HG02798 (cell line): ENCODE data around the gene NR2F1-AS1.

Source experiments
- ATAC-seq: cut with Tn5 transposase; IDR thresholded peaks from one replicate; pipeline ENCODE4 v1.9.1; 2021; ENCODE audit warnings: mild to moderate bottlenecking; ENCODE audit not compliant: unreplicated experiment, poor library complexity

The NR2F1-AS1 gene

DNA sequence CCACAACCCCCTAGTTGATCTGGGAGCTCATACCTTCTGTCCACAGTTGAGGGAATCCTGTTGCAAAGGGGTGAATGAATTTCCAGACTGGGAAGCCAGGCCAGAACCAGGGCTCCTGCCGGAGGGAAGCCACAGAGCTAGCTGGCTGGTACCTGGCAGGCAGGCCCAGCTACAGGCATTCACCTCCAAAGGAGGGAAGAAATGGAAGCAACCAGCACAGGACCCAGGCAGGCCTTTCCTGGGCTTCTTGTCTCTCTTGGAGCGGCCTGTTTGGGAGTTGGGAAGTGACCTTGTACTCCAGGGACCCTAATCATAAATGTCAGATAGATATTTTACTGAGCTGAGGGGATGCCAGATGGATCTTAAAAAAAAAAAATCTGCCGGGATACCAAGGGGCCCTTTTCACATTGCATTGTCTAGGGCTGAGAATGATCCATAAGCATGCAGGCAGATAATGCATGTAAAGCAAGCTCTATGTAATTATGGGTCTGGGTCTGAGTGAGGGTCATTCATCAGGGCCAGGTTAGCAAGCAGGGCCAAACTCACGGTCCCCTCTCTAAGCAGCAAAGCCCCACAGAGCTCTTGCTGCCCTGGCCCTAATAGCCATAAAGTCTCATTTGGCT lies 10.4 kb upstream of the NR2F1-AS1 start:
- ATAC-seq: no peak

- no peak for ATAC-seq
These were observed 9.5 kb upstream of the NR2F1-AS1 start for GRCh38 chr5:93590493-93590892.

DNA sequence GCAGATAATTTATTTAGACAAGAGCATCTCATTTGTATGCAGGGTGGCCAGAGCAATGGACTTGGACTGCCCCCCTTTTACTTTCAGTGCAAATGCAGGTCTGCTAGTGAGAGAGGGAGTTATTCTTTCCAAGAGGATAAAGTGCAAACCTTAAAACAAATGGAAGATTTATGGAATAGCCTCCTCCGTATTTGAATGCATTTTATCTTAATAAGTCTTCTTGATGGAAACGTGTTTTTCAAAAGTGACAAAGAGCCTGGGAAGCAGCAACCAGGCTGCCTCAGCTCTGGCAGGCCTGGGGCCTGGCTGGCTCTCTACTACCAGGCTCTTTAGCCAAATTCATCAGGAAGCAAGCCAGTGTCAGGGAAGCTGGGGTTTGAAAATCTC lies 8.8 kb upstream of the NR2F1-AS1 start:
- no peak for ATAC-seq

GRCh38 chr5:93589152-93589828 lies 8.3 kb upstream of the NR2F1-AS1 start:
- ATAC-seq: no peak

GRCh38 chr5:93588352-93589151 lies 7.5 kb upstream of the NR2F1-AS1 start:
- ATAC-seq: no peak

GRCh38 chr5:93587597-93588351 lies 6.8 kb upstream of the NR2F1-AS1 start:
- no peak for ATAC-seq

GRCh38 chr5:93586736-93587596 lies 5.9 kb upstream of the NR2F1-AS1 start:
- ATAC-seq: no peak

- no peak for ATAC-seq
These were observed 4.9 kb upstream of the NR2F1-AS1 start for GRCh38 chr5:93585767-93586385.

DNA sequence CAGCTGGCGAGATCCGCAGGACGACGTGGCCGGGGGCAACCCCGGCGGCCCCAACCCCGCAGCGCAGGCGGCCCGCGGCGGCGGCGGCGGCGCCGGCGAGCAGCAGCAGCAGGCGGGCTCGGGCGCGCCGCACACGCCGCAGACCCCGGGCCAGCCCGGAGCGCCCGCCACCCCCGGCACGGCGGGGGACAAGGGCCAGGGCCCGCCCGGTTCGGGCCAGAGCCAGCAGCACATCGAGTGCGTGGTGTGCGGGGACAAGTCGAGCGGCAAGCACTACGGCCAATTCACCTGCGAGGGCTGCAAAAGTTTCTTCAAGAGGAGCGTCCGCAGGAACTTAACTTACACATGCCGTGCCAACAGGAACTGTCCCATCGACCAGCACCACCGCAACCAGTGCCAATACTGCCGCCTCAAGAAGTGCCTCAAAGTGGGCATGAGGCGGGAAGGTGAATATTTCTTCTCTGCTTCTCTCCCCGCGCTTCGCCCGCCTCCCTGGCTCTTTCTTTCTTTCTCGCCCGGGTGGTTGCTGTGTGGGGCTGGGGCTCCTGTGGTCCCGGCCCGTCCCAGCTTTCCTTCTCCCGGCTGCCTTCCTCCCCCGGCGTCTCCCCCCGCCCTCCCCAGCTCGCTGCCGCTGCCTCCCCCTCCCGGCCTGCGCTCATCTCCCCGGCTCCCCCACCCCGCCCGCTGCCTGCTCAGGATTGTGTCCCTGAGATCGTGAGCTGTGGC lies 4.2 kb upstream of the NR2F1-AS1 start:
- no peak for ATAC-seq

DNA sequence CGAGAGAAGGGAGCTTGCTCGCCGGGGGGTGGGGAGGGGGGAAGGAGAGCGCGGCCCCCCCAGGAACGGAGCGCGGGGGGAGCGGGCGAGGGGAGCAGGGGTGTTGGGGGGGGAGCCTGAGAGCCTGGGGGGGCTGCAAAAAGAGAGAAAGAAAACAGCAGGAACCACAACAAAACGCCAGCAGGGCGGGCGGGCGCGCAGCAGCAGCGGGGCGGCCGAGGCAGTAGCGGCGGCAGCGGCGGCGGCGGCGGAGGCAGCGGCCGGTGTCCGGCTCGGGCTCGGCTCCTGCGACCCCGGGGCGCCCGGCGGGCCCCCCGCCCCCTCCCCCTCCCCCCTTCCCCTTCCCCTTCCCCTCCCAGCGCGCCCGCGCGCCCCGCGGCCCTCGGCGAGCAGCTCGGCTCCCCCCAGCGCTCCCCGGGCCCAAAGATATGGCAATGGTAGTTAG lies 3.6 kb upstream of the NR2F1-AS1 start:
- ATAC-seq: no peak

GRCh38 chr5:93583768-93584595 lies 3.0 kb upstream of the NR2F1-AS1 start:
- peak; percentile 40 for ATAC-seq

- no peak for ATAC-seq
These were observed 2.4 kb upstream of the NR2F1-AS1 start for GRCh38 chr5:93583439-93583767.

GRCh38 chr5:93582677-93583438 lies 1.8 kb upstream of the NR2F1-AS1 start, which contains the start of gene NR2F1:
Gene NR2F1 (plus strand): TSS chr5:93583222. CDS start chr5:93585024, 1,802 bp downstream.
- ATAC-seq: peak; percentile 39

DNA sequence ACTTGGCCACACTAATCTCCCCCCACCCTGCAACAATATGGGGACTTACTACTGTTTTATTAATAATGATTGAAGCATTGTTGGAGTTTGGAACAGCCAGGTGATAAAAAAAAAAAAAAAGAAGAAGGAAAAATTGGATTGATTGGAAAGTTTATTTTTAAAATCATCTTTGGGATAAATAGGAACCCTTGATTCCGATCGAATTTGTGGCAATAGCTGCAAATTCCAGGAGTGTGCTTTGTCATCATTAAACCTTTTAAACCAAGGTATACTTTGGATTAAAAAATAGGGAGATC lies 1.1 kb upstream of the NR2F1-AS1 start:
- ATAC-seq: no peak

DNA sequence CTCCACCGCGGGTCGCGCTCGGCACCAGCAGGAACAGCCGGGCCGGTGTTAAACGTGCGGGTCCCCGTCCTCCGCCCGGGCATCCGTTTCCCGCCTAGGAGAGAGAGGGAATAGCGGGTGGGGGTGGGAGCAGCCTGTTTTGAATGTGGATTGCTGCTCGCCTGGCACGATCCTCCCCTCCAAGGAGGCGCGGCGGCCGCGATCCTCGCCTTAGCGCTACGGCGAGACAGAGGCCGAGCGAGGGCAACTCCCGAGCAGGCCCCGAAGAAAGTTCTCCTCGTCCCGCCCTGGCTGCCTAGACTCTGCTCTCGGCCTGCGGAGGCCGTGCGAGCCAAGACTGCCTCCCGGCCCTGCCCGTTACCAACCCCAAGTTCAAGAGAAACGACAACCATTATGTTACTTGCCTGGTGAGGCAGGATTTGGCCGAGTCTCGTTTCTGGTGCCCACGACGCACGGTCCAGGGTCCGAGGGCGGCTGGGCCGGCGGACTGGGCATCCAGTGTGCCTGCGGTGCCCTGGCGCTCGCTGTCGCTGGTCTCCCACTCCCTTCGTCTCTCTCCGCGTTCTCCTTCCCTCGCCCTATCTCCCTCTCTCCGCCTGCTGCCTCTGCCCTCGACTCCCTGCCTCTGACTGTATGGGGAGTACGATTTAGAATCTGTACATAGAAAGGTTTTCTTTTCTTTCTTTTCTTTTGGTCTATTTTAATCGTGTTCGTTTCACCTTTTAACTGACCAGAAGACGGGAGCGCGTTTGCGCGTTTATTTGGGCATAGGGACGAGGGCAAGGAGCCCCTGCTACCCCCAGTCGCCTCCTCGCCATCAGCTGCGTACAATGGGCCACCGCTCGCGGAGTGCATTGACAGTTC lies 724 bp downstream of the NR2F1-AS1 start:
- no peak for ATAC-seq

DNA sequence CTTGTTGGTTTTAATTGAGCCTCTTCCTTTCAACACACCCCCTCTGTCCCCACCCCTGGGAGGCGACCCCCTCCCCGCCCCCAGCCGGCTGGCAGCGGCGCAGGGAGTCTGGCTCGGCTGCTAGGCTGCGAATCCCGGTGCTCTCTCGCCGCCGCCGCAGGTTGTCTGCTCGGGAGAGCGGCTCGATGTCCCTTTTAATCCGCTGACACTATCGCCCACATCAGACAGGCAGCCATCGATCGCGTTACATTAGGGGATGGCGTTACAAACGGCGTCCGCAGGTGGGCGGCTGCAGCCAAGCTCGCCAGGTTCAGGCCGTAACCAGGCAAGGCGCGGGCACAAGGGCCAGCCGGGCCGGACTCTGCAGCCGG lies 1.3 kb downstream of the NR2F1-AS1 start:
- no peak for ATAC-seq
